Kasumi-1 (cell line): ENCODE measurements around the gene SRGAP3.

Experiments used
- DNase-seq, 2 experiments: peaks; one replicate each; lab custom pipeline; 2025; lab: John Stamatoyannopoulos, UW

SRGAP3 gene

GRCh38 chr3:9225268-9225667 is 24.2 kb downstream of the SRGAP3 start:
- DNase-seq: no peak

DNA sequence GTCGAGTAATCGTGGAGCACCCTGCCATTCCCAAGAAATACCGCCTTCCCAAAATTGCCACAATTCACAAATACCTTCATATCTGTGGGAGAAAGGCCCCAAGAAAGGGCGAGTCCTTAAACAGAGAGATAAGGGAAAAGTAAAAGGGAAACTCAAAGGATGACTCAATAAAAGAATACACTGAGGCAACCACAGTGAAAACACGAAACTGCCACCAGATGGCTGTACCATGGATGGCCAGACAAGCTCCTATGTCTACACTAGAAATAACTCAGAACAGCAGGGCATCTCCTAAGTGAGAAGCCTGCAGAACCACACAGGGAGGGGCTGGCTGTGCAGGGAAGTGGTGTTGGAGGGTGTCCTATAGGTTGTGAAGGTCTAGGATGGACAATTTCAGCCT is 25.0 kb downstream of the SRGAP3 start:
- DNase-seq: no peak

GRCh38 chr3:9223672-9224071 is 25.8 kb downstream of the SRGAP3 start:
- DNase-seq: no peak

DNA sequence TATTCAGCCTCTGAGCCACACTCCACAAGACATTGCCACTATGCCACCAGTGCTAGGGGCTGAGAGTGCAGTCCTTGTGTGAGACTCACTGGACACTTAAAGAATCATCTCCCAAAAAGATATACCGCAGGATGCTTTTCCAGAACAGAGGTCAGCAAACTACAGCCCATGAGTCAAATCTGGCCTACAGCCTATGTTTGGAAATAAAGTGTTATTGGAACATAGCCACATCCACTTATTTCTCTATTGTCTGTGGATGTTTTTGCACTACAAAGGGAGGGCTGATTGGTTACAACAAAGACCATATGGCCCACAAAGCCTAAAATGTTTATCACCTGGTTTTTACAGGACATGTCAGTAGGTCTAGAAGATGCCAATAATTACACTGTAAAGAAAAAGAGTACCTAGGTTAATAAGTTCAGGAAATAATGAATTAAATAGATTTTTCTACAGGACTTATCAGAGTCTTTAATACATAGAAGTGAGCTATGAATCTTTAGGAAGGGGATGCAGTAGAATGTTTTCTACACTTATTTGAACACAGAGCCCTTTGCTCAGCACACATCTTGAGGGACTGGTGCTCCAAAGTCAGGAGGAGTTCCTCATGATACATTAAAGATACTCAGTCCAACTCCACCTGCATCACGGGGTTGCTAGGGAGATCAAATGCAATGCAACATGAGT is 26.3 kb downstream of the SRGAP3 start:
- no peak for DNase-seq

- DNase-seq: no peak
Measured at GRCh38 chr3:9222049-9222448, 27.4 kb downstream of the SRGAP3 start.

GRCh38 chr3:9218514-9218846 is 31.0 kb downstream of the SRGAP3 start:
- no peak for DNase-seq

- DNase-seq: no peak
Measured at GRCh38 chr3:9217784-9218513, 31.5 kb downstream of the SRGAP3 start.

- DNase-seq: no peak
Measured at GRCh38 chr3:9216736-9217135, 32.7 kb downstream of the SRGAP3 start.

- peak in 1 of 2 experiments; percentile 1 for DNase-seq
Measured at GRCh38 chr3:9214599-9214998, 34.8 kb downstream of the SRGAP3 start.

- DNase-seq: no peak
Measured at GRCh38 chr3:9214185-9214584, 35.3 kb downstream of the SRGAP3 start.

- DNase-seq: peak in 1 of 2 experiments; percentile 1
Measured at GRCh38 chr3:9213019-9213634, 36.3 kb downstream of the SRGAP3 start.

DNA sequence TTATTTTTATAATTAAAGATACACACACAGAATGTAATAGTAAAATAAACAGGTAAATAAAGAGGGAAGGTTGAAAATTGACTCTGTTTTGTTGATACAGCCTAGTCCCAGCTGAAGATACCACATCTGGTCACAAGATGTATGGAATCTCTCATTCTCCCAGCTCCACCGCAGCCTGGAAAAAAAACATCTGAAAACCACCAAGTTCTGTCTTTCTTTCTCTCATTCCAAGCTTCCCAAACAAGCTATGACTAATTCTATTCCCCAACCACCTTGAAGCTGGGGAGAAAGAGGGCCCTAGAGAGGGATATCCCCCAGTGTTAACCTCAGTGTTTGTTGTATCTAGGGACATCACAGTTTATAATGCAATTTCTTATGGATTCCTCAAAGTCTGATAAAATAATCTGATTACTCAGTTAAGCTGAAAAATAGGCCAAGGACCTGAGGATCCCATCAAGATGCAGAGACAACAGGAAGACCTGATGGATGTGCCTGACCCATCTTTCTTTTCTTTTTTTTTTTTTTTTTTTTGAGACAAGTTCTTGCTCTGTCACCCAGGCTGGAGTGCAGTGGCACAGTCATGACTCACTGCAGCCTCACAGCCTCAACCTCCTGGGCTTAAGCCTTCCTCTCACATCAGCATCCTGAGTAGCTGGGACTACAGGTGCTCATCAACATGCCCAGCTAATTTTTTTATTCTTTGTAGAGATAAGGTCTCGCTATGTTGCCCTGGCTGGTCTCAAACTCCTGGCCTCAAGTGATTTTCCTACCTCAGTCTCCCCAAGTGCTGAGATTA is 38.1 kb downstream of the SRGAP3 start:
- DNase-seq: no peak

DNA sequence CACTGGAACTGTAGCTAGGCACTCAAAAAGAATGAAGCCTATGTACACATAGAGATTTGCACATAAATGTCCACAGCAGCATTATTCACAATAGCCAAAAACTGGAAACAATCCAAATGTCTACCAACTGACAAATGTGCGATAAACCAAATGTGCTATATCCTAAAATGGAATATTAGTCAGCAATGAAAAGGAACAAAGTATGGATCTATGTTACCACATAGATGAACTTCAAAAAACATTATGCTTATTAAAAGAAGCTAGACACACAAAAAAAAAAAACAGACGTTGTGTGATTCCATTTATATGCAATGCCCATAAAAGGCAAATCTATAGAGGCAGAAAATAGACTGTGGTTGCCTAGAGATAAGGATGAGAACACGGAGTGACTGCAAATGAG is 39.7 kb downstream of the SRGAP3 start:
- no peak for DNase-seq

DNA sequence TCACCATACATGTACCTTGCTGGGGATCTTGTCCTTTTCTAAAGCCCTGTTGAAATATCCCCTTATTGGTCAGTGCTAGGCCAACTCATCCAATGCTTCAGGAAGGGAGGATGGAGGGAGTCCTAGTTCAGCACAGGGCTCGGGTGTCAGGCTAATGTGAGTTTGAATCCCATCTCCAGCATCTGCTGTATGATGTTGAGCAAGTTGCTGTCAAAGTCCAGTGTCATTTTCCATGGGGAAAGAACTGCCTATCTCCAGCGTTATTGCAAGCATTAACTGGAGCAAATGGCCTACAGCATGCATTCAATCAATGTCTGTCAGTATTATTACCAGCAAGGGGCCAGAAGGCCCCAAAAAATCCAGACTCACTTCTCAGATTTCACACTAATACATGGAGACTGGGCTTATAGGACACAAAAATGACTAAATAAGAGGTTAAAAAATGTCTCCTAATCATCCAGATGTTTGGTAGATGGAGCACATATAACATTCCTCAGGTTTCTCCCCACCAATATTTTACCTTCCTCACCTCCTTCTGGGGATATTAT is 40.8 kb downstream of the SRGAP3 start:
- no peak for DNase-seq

GRCh38 chr3:9207116-9207763 is 42.2 kb downstream of the SRGAP3 start:
- no peak for DNase-seq

DNA sequence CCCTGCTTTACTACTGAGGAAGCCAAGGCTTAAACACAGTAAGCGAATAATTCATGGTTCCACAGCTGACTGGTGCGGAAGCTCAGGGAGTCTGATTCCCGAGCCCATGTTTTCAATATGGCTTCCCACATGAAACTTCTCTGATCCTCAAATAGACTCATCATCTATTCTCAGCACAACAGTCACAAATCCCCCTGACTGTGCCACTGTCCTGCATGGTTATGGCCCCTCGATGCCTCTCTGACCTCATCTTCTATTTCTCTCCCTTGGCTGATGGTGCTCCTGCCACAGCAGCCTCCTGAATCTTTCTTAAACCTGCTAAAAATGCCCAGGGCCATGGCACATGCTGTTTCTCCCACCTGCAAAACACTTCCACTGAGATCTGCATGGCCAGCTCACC is 43.2 kb downstream of the SRGAP3 start:
- DNase-seq: no peak

DNA sequence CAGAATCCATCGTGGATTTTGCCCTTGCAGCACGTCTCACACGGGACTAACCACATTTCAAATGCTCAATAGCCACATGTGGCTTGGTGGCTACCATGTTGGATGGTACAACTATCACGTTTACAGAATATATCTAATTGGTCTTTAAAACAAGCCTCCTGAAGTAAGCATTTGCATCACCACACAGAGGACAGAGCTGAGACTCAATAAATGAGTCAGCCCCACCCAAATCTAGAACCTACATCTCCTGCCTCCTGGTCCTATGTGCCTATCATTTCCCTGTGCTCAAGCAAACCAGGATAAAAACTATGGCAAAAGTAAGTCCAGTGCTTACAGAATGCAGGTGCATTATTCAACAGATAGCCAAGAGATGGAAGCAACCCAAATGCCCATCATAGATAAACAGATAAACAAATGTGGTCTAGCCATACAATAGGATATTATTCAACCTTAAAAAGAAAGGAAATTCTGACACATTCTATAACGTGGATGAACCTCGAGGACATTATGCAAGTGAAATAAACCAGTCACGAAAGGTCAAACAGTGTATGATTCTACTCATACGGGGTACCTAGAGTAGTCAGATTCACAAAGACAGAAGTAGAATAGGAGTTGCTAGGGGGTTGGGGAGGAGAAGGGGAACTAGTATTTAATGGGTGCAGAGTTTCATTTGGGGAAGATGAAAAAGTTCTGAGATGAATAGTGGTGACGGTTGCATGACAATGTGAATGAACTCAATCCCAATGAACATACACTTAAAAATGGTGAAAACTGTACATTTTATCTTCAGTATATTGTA is 43.9 kb downstream of the SRGAP3 start:
- DNase-seq: peak in 1 of 2 experiments; percentile 1

GRCh38 chr3:9204253-9204992 is 45.0 kb downstream of the SRGAP3 start:
- DNase-seq: no peak

DNA sequence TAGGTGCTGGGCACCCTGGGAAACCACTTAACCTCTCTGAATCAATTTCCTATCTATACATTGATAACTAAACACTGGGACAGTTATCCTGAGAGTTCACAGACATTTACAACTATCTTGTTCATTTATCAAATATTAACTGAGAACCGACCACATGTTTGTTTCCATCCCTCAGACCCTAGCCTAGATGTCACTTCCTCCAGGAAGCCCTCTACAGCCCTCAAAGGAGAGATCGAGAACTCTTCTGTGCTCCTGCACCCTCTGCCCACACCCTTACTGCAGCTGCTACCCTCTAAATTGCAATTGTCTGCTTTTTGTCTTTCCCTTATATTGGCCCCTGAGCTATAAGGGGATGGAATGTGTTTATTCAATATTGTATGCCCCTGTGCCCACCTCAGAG is 46.1 kb downstream of the SRGAP3 start:
- DNase-seq: no peak

GRCh38 chr3:9202546-9202945 is 46.9 kb downstream of the SRGAP3 start:
- DNase-seq: no peak
